ENCODE measurements around the gene VN1R5.

- TF ChIP-seq EZH2 (IDR thresholded peaks at IDR 0.05; ENCODE audit: borderline replicate concordance, low read length), result no peak
- TF ChIP-seq, protein P1, sequence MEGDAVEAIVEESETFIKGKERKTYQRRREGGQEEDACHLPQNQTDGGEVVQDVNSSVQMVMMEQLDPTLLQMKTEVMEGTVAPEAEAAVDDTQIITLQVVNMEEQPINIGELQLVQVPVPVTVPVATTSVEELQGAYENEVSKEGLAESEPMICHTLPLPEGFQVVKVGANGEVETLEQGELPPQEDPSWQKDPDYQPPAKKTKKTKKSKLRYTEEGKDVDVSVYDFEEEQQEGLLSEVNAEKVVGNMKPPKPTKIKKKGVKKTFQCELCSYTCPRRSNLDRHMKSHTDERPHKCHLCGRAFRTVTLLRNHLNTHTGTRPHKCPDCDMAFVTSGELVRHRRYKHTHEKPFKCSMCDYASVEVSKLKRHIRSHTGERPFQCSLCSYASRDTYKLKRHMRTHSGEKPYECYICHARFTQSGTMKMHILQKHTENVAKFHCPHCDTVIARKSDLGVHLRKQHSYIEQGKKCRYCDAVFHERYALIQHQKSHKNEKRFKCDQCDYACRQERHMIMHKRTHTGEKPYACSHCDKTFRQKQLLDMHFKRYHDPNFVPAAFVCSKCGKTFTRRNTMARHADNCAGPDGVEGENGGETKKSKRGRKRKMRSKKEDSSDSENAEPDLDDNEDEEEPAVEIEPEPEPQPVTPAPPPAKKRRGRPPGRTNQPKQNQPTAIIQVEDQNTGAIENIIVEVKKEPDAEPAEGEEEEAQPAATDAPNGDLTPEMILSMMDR (conservative IDR thresholded peaks at IDR 0.05 in 1 of 2, IDR thresholded peaks at IDR 0.05 in 1 of 2; ENCODE audit: extremely low read depth in 1 of 2, insufficient read depth in 1 of 2, low read depth in 1 of 2, low read length in 2 of 2), result no peak
Measured at GRCh38 chr1:247294282-247294681, 38.4 kb downstream of the VN1R5 start.

All from mammary epithelial cell (primary cell).